Astrocyte of the cerebellum (primary cell): Measurements from ENCODE around the gene ACAA1.
A peak's percentile ranks its signal among the peaks of the same experiment; 100 is the strongest.
"Not testable (repeated sequence)": the region's sequence is repeated elsewhere in the genome, so short reads cannot be mapped to it uniquely, and the experiment has no call there.

Experiments used
- DNase-seq: peaks from one replicate; pipeline ENCODE4 v3.0.0-alpha.2; 2011; ENCODE audit warnings: low read depth
- H3K4me3 ChIP-seq: 2 replicates; pipeline ENCODE4 v1.5.1; 2011; ENCODE audit warnings: mild to moderate bottlenecking, low read depth, low read length, moderate library complexity
- CTCF ChIP-seq: IDR thresholded peaks from 2 replicates; pipeline ENCODE4 v1.5.1; 2012; ENCODE audit warnings: low read length, low read depth, moderate library complexity, mild to moderate bottlenecking; ENCODE audit errors: missing control alignments
- in situ Hi-C: cut with HindIII; loops from 2 replicates; pipeline ENCODE4 v1.10.0; 2017; ENCODE audit warnings: low sequenced_read_pairs

ACAA1 gene

GRCh38 chr3:38163841-38164642, 27.1 kb upstream of the ACAA1 start:
- DNase-seq: no peak

GRCh38 chr3:38163117-38163840, 26.4 kb upstream of the ACAA1 start:
- DNase-seq: no peak
- no peak overlapping the region for H3K4me3 ChIP-seq
- in situ Hi-C loops: no loop called here
- TF ChIP-seq CTCF: peak; percentile 14

More at GRCh38 chr3:38163841-38164642, 27.1 kb upstream of the ACAA1 start:
- peak overlapping the region; percentile 88 for H3K4me3 ChIP-seq
- in situ Hi-C loops: no loop called here
- TF ChIP-seq CTCF: no peak

GRCh38 chr3:38160704-38161103, 23.8 kb upstream of the ACAA1 start:
- in situ Hi-C loops, H3K4me3 ChIP-seq, DNase-seq: not testable (repeated sequence)

GRCh38 chr3:38158472-38158871, 21.5 kb upstream of the ACAA1 start:
- no peak overlapping the region for H3K4me3 ChIP-seq
- no peak for TF ChIP-seq CTCF
- in situ Hi-C loops: no loop called here
- DNase-seq: no peak

GRCh38 chr3:38157595-38157994, 20.7 kb upstream of the ACAA1 start:
- no peak overlapping the region for H3K4me3 ChIP-seq
- in situ Hi-C loops: no loop called here
- DNase-seq: no peak
- TF ChIP-seq CTCF: no peak

- H3K4me3 ChIP-seq: no peak overlapping the region
- in situ Hi-C loops: no loop called here
- no peak for TF ChIP-seq CTCF
- no peak for DNase-seq
These were observed 20.2 kb upstream of the ACAA1 start for GRCh38 chr3:38157117-38157516.

- no peak for TF ChIP-seq CTCF
- in situ Hi-C loops: no loop called here
- DNase-seq: no peak
- H3K4me3 ChIP-seq: no peak overlapping the region
These were observed 18.9 kb upstream of the ACAA1 start for GRCh38 chr3:38155825-38156224.
